PC-3 (cell line): Measurements from ENCODE around the gene KCTD8. TPM values are rescaled to one million over a fixed set of nuclear protein-coding genes. Genes with fewer than 3 reads are reported as not detected.

Source experiments
- ATAC-seq: fragments of 200-7000 bp; cut with Tn5 transposase; 2 replicates; pipeline ENCODE4 v1.9.1; 2020; ENCODE audit warnings: mild to moderate bottlenecking, moderate library complexity
- BruUV-seq: library from RNA; stranded (reverse); fragments of 400-500 nt; replicated peaks from 2 replicates; lab custom pipeline; 2021; lab: Mats Ljungman, UMichigan
- CTCF ChIA-PET: fragments of 300-600 bp; sonication (Branson Sonifier 250); formaldehyde crosslinking; loops from one replicate; lab custom pipeline; 2022; ENCODE audit warnings: antibody characterized with exemption; lab: Charles Lee
- POLR2A ChIA-PET: fragments of 300-600 bp; sonication (Branson Sonifier 250); formaldehyde crosslinking; loops from one replicate; lab custom pipeline; 2022; ENCODE audit warnings: antibody characterized with exemption; ENCODE audit not compliant: unreplicated experiment; lab: Charles Lee
- DNase-seq: peaks from one replicate; pipeline ENCODE4 v3.0.0-alpha.2; 2015
- H2AFZ ChIP-seq: fragments of 300-600 bp; sonication (generic); 2 replicates; pipeline ENCODE4 v1.6.0; 2016; ENCODE audit warnings: antibody characterized with exemption, low read length
- H3F3A ChIP-seq: fragments of 300-600 bp; sonication (generic); one replicate; pipeline ENCODE4 v1.6.0; 2017; ENCODE audit warnings: antibody characterized with exemption, low read length, control low read depth, mild to moderate bottlenecking; ENCODE audit not compliant: unreplicated experiment
- H3K27ac ChIP-seq: fragments of 300-600 bp; sonication (generic); 2 replicates; pipeline ENCODE4 v1.5.1; 2016; ENCODE audit warnings: mild to moderate bottlenecking, low read length
- H3K27me3 ChIP-seq: fragments of 300-600 bp; sonication (generic); 2 replicates; pipeline ENCODE4 v1.6.1; 2016; ENCODE audit warnings: low read length, mixed read lengths
- H3K36me3 ChIP-seq: fragments of 300-600 bp; sonication (generic); 2 replicates; pipeline ENCODE4 v1.6.1; 2016; ENCODE audit warnings: low read depth, mixed run types, low read length, mixed read lengths
- H3K4me1 ChIP-seq: fragments of 300-600 bp; sonication (generic); 2 replicates; pipeline ENCODE4 v1.5.1; 2016; ENCODE audit warnings: low read length; ENCODE audit not compliant: insufficient read depth
- H3K4me2 ChIP-seq: fragments of 300-600 bp; sonication (generic); 2 replicates; pipeline ENCODE4 v1.6.0; 2016; ENCODE audit warnings: low read length
- H3K4me3 ChIP-seq: fragments of 300-600 bp; sonication (generic); 2 replicates; pipeline ENCODE4 v1.5.1; 2016; ENCODE audit warnings: mild to moderate bottlenecking, low read length, mixed read lengths
- H3K79me2 ChIP-seq: fragments of 300-600 bp; sonication (generic); 2 replicates; pipeline ENCODE4 v1.6.1; 2017; ENCODE audit warnings: low read length, mixed read lengths
- H3K9ac ChIP-seq: fragments of 300-600 bp; sonication (generic); 2 replicates; pipeline ENCODE4 v1.6.0; 2016; ENCODE audit warnings: mild to moderate bottlenecking, low read length
- H3K9me2 ChIP-seq: fragments of 300-600 bp; sonication (generic); replicated peaks from 2 replicates; pipeline ENCODE4 v1.6.1; 2016; ENCODE audit warnings: mixed run types, low read length, mixed read lengths
- H3K9me3 ChIP-seq: fragments of 300-600 bp; sonication (generic); 2 replicates; pipeline ENCODE4 v1.6.1; 2016; ENCODE audit warnings: low read length, mixed read lengths
- H4K20me1 ChIP-seq: fragments of 300-600 bp; sonication (generic); 2 replicates; pipeline ENCODE4 v1.6.1; 2016; ENCODE audit warnings: low read length, mixed read lengths
- EZH2 ChIP-seq: fragments of 300-600 bp; sonication (generic); IDR thresholded peaks from one replicate; pipeline ENCODE4 v1.6.1; 2017; ENCODE audit warnings: antibody characterized with exemption, mild to moderate bottlenecking, low read length; ENCODE audit not compliant: unreplicated experiment
- EZH2phosphoT487 ChIP-seq: fragments of 300-600 bp; sonication (generic); IDR thresholded peaks from 2 replicates; pipeline ENCODE4 v1.6.1; 2018; ENCODE audit warnings: mild to moderate bottlenecking, antibody characterized with exemption, low read length, borderline replicate concordance
- intact Hi-C: fragments of 100-400 bp; cut with micrococcal nuclease; formaldehyde crosslinking; loops from 2 replicates; pipeline ENCODE4 v1.9.0; 2023
- total RNA-seq: library from RNA; depleted of rRNA; stranded (reverse); fragments of >200 nt; gene quantifications from 2 replicates; pipeline ENCODE4 v1.2.3, GENCODE V29; 2014
- TF ChIP-seq, protein P1 (sequence below): fragments of 300-600 bp; sonication (generic); conservative IDR thresholded peaks from 2 replicates; pipeline ENCODE4 v1.5.1; 2017; ENCODE audit warnings: antibody characterized with exemption, low read depth, mild to moderate bottlenecking, low read length

Gene KCTD8
- total RNA-seq, 1 experiment from 2014 or later: not detected

DNA sequence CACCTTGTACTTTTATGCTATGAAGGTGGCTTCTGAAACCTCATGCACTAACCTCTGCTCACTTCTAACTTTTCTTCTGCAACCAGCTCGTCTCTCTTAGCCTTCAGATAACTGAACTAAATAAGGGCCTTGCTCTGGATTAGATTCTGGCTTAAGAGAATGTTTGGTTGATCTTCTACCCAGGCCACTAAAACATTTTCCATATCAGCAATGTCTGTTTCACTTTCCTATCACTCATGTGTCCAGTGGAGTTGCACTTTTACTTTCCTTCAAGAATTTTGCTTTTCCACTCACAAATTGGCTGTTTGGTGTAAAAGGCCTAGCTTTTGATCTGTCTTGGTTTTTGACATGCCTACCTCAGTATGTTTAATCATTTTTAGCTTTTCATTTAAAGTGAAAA lies 105.8 kb downstream of the KCTD8 start:
- no peak overlapping the region for H3K9ac ChIP-seq
- ATAC-seq (no peak), DNase-seq (no peak)
- no peaks in the 10 kb centered on the region for H3K4me1 ChIP-seq
- POLR2A ChIA-PET: no interaction called here
- H3K27ac ChIP-seq: no peak overlapping the region
- no peak overlapping the region for H2AFZ ChIP-seq
- no peaks in the 10 kb centered on the region for H3K36me3 ChIP-seq
- TF ChIP-seq EZH2 (no peak), EZH2phosphoT487 (no peak)
- TF ChIP-seq, protein P1, sequence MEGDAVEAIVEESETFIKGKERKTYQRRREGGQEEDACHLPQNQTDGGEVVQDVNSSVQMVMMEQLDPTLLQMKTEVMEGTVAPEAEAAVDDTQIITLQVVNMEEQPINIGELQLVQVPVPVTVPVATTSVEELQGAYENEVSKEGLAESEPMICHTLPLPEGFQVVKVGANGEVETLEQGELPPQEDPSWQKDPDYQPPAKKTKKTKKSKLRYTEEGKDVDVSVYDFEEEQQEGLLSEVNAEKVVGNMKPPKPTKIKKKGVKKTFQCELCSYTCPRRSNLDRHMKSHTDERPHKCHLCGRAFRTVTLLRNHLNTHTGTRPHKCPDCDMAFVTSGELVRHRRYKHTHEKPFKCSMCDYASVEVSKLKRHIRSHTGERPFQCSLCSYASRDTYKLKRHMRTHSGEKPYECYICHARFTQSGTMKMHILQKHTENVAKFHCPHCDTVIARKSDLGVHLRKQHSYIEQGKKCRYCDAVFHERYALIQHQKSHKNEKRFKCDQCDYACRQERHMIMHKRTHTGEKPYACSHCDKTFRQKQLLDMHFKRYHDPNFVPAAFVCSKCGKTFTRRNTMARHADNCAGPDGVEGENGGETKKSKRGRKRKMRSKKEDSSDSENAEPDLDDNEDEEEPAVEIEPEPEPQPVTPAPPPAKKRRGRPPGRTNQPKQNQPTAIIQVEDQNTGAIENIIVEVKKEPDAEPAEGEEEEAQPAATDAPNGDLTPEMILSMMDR: no peak
- H3K4me3 ChIP-seq: no peak overlapping the region
- no peaks in the 10 kb centered on the region for H3K9me2 ChIP-seq
- H3K79me2 ChIP-seq: no peaks in the 10 kb centered on the region
- BruUV-seq: no TSS peak
- H3K27me3 ChIP-seq: no peaks in the 10 kb centered on the region
- CTCF ChIA-PET: no interaction called here
- H3K4me2 ChIP-seq: no peak overlapping the region
- no peaks in the 10 kb centered on the region for H4K20me1 ChIP-seq
- H3K9me3 ChIP-seq: no peaks in the 10 kb centered on the region
- H3F3A ChIP-seq: no peaks in the 10 kb centered on the region
- intact Hi-C loops: no loop called here

DNA sequence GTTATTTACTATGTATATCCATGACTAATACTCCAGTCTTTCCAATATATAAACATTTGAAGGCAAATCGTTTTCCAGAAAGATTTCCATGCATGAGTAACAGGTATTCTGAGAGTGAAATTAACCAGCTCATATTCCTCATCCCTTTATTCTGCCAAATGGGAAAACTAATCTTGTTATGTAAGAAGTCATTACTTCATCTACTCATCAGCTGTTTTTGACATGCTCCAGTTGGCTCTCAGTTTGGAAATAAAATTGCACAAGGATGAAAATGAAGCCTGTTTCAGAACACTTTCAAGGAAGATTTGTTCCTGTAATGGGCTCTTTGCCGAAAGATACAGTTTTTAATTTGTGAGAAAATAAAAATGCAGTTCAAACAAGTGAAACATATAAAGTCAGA lies 121.9 kb downstream of the KCTD8 start:
- no peak overlapping the region for H3K9ac ChIP-seq
- DNase-seq (peak; percentile 19), ATAC-seq (peak; percentile 57)
- BruUV-seq: no TSS peak
- no peak overlapping the region for H3K4me2 ChIP-seq
- intact Hi-C loops: no loop called here
- no peaks in the 10 kb centered on the region for H3K27me3 ChIP-seq
- no peaks in the 10 kb centered on the region for H3K79me2 ChIP-seq
- no peaks in the 10 kb centered on the region for H3K9me2 ChIP-seq
- H4K20me1 ChIP-seq: no peaks in the 10 kb centered on the region
- no peak overlapping the region for H3K4me3 ChIP-seq
- no peaks in the 10 kb centered on the region for H3K36me3 ChIP-seq
- no peak overlapping the region for H2AFZ ChIP-seq
- no peak overlapping the region for H3K27ac ChIP-seq
- TF ChIP-seq EZH2 (no peak), EZH2phosphoT487 (no peak)
- TF ChIP-seq, protein P1: no peak
- H3F3A ChIP-seq: no peaks in the 10 kb centered on the region
- H3K9me3 ChIP-seq: no peaks in the 10 kb centered on the region
- ChIA-PET POLR2A (no interaction called here), CTCF (no interaction called here)
- H3K4me1 ChIP-seq: no peaks in the 10 kb centered on the region

DNA sequence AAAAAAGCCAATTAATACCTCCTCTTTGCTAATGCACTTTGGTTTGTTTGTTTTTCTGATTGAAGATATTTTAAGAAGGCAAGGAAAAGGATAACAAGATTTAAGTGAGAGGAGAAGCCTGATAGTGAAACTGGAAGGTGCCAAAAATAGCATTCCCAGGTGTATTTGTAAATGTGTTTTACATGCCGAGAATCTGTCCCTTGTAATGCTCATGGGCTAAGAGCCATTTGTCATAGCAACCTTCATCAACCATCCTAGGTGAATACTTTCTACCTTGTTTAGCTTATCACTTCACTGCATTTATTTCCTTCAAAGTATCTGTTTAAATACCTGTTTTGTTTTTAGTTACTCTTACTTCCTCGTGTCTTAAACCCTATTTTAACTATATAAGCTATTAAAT lies 127.8 kb downstream of the KCTD8 start:
- no peaks in the 10 kb centered on the region for H3K9me2 ChIP-seq
- H3K79me2 ChIP-seq: no peaks in the 10 kb centered on the region
- no peak for DNase-seq
- TF ChIP-seq EZH2phosphoT487 (no peak), EZH2 (no peak)
- TF ChIP-seq, protein P1: no peak
- no TSS peak for BruUV-seq
- H3K9me3 ChIP-seq: no peaks in the 10 kb centered on the region
- no peaks in the 10 kb centered on the region for H3K27me3 ChIP-seq
- H3K4me3 ChIP-seq: no peak overlapping the region
- no peaks in the 10 kb centered on the region for H4K20me1 ChIP-seq
- no peaks in the 10 kb centered on the region for H3K36me3 ChIP-seq
- ChIA-PET CTCF (no interaction called here), POLR2A (no interaction called here)
- no peak overlapping the region for H3K4me2 ChIP-seq
- H3K4me1 ChIP-seq: no peaks in the 10 kb centered on the region
- intact Hi-C loops: no loop called here
- H3K9ac ChIP-seq: no peak overlapping the region
- ATAC-seq: no peak
- no peaks in the 10 kb centered on the region for H3F3A ChIP-seq
- no peak overlapping the region for H3K27ac ChIP-seq
- no peak overlapping the region for H2AFZ ChIP-seq
